HepG2 (cell line): ENCODE data around the gene ISY1. TPM values are rescaled to one million over a fixed set of nuclear protein-coding genes. Genes with fewer than 3 reads are reported as not detected.

Source experiments
- CEBPG ChIP-seq: IDR thresholded peaks from 2 replicates; pipeline ENCODE4 v1.6.1; 2016
- FOXP1 ChIP-seq, 2 experiments: fragments of 450-650 bp in 1 of 2; IDR thresholded peaks; 2 replicates each; pipeline ENCODE4 v1.6.1; 2017 to 2018; ENCODE audit warnings: antibody characterized with exemption in 1 of 2
- HDAC2 ChIP-seq: sonication (generic); formaldehyde crosslinking; IDR thresholded peaks from 2 replicates; pipeline ENCODE4 v1.4.0; 2020; ENCODE audit warnings: missing genetic modification reagents
- IRF2 ChIP-seq: IDR thresholded peaks from 2 replicates; pipeline ENCODE4 v1.6.1; 2018; ENCODE audit warnings: missing genetic modification reagents, missing compliant biosample characterization
- SNAPC5 ChIP-seq: sonication (generic); formaldehyde crosslinking; IDR thresholded peaks from 2 replicates; pipeline ENCODE4 v1.8.1; 2023; ENCODE audit warnings: mild to moderate bottlenecking, missing genetic modification reagents, borderline replicate concordance
- SP5 ChIP-seq: IDR thresholded peaks from 2 replicates; pipeline ENCODE4 v1.6.1; 2016; ENCODE audit warnings: low read depth, borderline replicate concordance
- TEAD2 ChIP-seq: sonication (generic); formaldehyde crosslinking; IDR thresholded peaks from 2 replicates; pipeline ENCODE4 v1.9.0; 2021; ENCODE audit warnings: missing genetic modification reagents
- TEF ChIP-seq: sonication (generic); formaldehyde crosslinking; IDR thresholded peaks from 2 replicates; pipeline ENCODE4 v1.5.0; 2020; ENCODE audit warnings: missing genetic modification reagents
- UBTF ChIP-seq: sonication (generic); formaldehyde crosslinking; IDR thresholded peaks from 2 replicates; pipeline ENCODE4 v1.4.0; 2020; ENCODE audit warnings: mild to moderate bottlenecking, missing genetic modification reagents
- ZBTB7A ChIP-seq: sonication (generic); formaldehyde crosslinking; IDR thresholded peaks from 2 replicates; pipeline ENCODE4 v1.8.0; 2022; ENCODE audit warnings: mild to moderate bottlenecking, missing genetic modification reagents
- ZFAT ChIP-seq: sonication (generic); formaldehyde crosslinking; conservative IDR thresholded peaks from 2 replicates; pipeline ENCODE4 v1.8.1; 2023; ENCODE audit warnings: missing genetic modification reagents, inconsistent platforms
- ZFP36L1 ChIP-seq: sonication (generic); formaldehyde crosslinking; IDR thresholded peaks from 2 replicates; pipeline ENCODE4 v1.8.0; 2022; ENCODE audit warnings: mild to moderate bottlenecking, missing genetic modification reagents, moderate library complexity
- ZFY ChIP-seq: sonication (generic); formaldehyde crosslinking; IDR thresholded peaks from 2 replicates; pipeline ENCODE4 v1.4.0; 2020; ENCODE audit warnings: missing genetic modification reagents
- ZKSCAN8 ChIP-seq: IDR thresholded peaks from 2 replicates; pipeline ENCODE4 v1.6.1; 2016; ENCODE audit warnings: borderline replicate concordance, missing genetic modification reagents, missing compliant biosample characterization
- ZNF234 ChIP-seq: sonication (generic); formaldehyde crosslinking; conservative IDR thresholded peaks from 2 replicates; pipeline ENCODE4 v1.5.1; 2020; ENCODE audit warnings: mild to moderate bottlenecking, missing genetic modification reagents
- ZNF670 ChIP-seq: sonication (generic); formaldehyde crosslinking; IDR thresholded peaks from 2 replicates; pipeline ENCODE4 v1.8.0; 2022; ENCODE audit warnings: mild to moderate bottlenecking, missing genetic modification reagents, borderline replicate concordance
- ZNF747 ChIP-seq: sonication (generic); formaldehyde crosslinking; IDR thresholded peaks from 2 replicates; pipeline ENCODE4 v1.8.1; 2023; ENCODE audit warnings: missing genetic modification reagents, mild to moderate bottlenecking, borderline replicate concordance
- polyA plus RNA-seq, 8 experiments: library from polyadenylated mRNA; depleted of rRNA in 3 of 8; stranded (reverse) in 7 of 8; unstranded in 1 of 8; fragments of >200 nt; fragmentation: Illumina TruSeq in 4 of 8; extraction: Trizol in 4 of 8; gene quantifications; 2 replicates each; pipeline versions ENCODE4 v1.2.1 to v1.2.3, GENCODE V29; 2011 to 2016; ENCODE audit warnings: low read depth in 4 of 8, missing spikeins in 1 of 8, mixed read lengths in 1 of 8; ENCODE audit not compliant: insufficient read depth in 1 of 8
- total RNA-seq, 5 experiments: library from RNA; depleted of rRNA; stranded (reverse); fragments of >200 nt; fragmentation: Illumina TruSeq; extraction: Trizol; gene quantifications; 2 replicates each; pipeline ENCODE4 v1.2.3, GENCODE V29; 2016; ENCODE audit warnings: low read depth in 1 of 5
- TF ChIP-seq, protein P1 (sequence below): sonication (generic); formaldehyde crosslinking; IDR thresholded peaks from 2 replicates; pipeline ENCODE4 v1.5.0; 2020; ENCODE audit warnings: missing genetic modification reagents
- TF ChIP-seq, protein P2 (sequence below): sonication (generic); formaldehyde crosslinking; IDR thresholded peaks from 2 replicates; pipeline ENCODE4 v1.5.1; 2020; ENCODE audit warnings: mild to moderate bottlenecking, missing genetic modification reagents, moderate library complexity
- TF ChIP-seq, protein P3 (sequence below): IDR thresholded peaks from 2 replicates; pipeline ENCODE4 v1.6.1; 2016; ENCODE audit warnings: low read depth, borderline replicate concordance

ISY1 gene
- total and polyA plus RNA-seq, 2 of the 13 experiments (the other 11 are each of a cell fraction or from before 2014, with no cell fraction given) = 21.0 to 39.1 TPM

- TF ChIP-seq FOXP1 (IDR thresholded peaks at IDR 0.05) (no peak), FOXP1 (CRISPR knock-in tag; IDR thresholded peaks at IDR 0.05) (no peak; the same call in 1 of the 2 replicates), ZFY (CRISPR knock-in tag) (peak; percentile 96), ZFAT (CRISPR knock-in tag) (no peak), ZNF234 (CRISPR knock-in tag) (peak; percentile 47), IRF2 (CRISPR knock-in tag) (peak; percentile 76; the same call in 1 of the 2 replicates), SNAPC5 (CRISPR knock-in tag) (no peak), ZKSCAN8 (CRISPR knock-in tag) (no peak), ZNF747 (CRISPR knock-in tag) (peak; percentile 78), ZFP36L1 (peak; percentile 85), CEBPG (CRISPR knock-in tag) (no peak), ZBTB7A (peak; percentile 17; the same call in 1 of the 2 replicates), ZNF670 (CRISPR knock-in tag) (peak; percentile 63; the same call in 1 of the 2 replicates), TEAD2 (peak; percentile 56; the same call in 1 of the 2 replicates), UBTF (CRISPR knock-in tag) (peak; percentile 84), SP5 (no peak), HDAC2 (CRISPR knock-in tag) (peak; percentile 67), TEF (CRISPR knock-in tag) (no peak)
- TF ChIP-seq, protein P1, sequence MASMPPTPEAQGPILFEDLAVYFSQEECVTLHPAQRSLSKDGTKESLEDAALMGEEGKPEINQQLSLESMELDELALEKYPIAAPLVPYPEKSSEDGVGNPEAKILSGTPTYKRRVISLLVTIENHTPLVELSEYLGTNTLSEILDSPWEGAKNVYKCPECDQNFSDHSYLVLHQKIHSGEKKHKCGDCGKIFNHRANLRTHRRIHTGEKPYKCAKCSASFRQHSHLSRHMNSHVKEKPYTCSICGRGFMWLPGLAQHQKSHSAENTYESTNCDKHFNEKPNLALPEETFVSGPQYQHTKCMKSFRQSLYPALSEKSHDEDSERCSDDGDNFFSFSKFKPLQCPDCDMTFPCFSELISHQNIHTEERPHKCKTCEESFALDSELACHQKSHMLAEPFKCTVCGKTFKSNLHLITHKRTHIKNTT (CRISPR knock-in tag) = no peak
- TF ChIP-seq, protein P2, sequence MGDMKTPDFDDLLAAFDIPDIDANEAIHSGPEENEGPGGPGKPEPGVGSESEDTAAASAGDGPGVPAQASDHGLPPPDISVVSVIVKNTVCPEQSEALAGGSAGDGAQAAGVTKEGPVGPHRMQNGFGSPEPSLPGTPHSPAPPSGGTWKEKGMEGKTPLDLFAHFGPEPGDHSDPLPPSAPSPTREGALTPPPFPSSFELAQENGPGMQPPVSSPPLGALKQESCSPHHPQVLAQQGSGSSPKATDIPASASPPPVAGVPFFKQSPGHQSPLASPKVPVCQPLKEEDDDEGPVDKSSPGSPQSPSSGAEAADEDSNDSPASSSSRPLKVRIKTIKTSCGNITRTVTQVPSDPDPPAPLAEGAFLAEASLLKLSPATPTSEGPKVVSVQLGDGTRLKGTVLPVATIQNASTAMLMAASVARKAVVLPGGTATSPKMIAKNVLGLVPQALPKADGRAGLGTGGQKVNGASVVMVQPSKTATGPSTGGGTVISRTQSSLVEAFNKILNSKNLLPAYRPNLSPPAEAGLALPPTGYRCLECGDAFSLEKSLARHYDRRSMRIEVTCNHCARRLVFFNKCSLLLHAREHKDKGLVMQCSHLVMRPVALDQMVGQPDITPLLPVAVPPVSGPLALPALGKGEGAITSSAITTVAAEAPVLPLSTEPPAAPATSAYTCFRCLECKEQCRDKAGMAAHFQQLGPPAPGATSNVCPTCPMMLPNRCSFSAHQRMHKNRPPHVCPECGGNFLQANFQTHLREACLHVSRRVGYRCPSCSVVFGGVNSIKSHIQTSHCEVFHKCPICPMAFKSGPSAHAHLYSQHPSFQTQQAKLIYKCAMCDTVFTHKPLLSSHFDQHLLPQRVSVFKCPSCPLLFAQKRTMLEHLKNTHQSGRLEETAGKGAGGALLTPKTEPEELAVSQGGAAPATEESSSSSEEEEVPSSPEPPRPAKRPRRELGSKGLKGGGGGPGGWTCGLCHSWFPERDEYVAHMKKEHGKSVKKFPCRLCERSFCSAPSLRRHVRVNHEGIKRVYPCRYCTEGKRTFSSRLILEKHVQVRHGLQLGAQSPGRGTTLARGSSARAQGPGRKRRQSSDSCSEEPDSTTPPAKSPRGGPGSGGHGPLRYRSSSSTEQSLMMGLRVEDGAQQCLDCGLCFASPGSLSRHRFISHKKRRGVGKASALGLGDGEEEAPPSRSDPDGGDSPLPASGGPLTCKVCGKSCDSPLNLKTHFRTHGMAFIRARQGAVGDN = peak; percentile 97
- TF ChIP-seq, protein P3, sequence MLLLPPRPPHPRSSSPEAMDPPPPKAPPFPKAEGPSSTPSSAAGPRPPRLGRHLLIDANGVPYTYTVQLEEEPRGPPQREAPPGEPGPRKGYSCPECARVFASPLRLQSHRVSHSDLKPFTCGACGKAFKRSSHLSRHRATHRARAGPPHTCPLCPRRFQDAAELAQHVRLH (CRISPR knock-in tag) = peak; percentile 64; the same call in 1 of the 2 replicates
These were observed 22.9 kb upstream of the ISY1 start, which contains the start of gene CNBP (continued) for GRCh38 chr3:129183569-129184395.
